ENCODE results near the gene MYL12A.
"Not testable (repeated sequence)": the region's sequence is repeated elsewhere in the genome, so short reads cannot be mapped to it uniquely, and the experiment has no call there.

Gene MYL12A

GRCh38 chr18:3247240-3248061 lies at the start of gene MYL12A:
MYL12A (plus strand) TSS chr18:3247801; CDS start chr18:3253248, 5,447 bp downstream.
- DNase-seq: peak; percentile 87 to 89

DNA sequence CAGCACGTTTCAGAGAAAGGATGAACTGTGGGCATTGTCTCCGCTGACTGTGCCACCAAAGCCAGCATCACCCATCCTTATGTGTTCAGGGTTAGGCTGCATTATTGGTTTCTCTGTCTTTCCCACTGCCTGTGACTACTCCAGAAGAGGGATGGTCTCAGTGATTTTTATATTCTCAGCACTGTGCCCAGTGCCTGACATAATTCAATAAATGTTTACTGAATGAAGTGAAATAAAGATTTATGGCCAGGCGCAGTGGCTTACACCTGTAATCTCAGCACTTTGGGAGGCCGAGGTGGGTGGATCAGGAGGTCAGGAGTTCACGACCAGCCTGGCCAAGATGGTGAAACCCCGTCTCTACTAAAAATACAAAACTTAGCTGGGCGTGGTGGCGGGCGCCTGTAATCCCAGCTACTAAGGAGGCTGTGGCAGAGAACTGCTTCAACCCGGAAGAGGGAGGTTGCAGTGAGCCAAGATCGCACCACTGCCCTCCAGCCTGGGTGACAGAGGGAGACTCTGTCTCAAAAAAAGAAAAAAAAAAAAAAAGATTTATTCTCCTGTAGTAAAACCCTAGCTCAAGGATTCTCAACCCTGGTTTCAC lies 49.2 kb upstream of the MYL12A start:
- not testable (repeated sequence) for DNase-seq

GRCh38 chr18:3199942-3200645 lies 47.5 kb upstream of the MYL12A start:
- DNase-seq: no peak

DNA sequence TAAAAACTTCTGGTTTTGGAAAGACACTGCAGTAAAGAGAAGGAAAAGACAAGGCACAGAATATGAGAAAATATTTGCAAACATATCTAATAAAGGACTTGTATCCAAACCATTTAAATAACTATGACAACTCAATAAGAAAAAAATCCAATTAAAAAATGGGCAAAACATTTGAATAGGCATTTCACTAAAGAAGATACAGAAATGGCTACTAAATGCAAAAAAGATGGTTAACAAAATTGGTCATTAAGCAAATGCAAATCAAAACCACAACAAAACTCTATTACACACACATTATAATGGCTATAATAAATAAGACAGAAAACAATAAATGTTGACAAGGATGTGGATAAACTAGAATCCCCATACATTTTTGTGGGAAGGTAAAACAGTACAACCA lies 42.4 kb upstream of the MYL12A start:
- DNase-seq: no peak

DNA sequence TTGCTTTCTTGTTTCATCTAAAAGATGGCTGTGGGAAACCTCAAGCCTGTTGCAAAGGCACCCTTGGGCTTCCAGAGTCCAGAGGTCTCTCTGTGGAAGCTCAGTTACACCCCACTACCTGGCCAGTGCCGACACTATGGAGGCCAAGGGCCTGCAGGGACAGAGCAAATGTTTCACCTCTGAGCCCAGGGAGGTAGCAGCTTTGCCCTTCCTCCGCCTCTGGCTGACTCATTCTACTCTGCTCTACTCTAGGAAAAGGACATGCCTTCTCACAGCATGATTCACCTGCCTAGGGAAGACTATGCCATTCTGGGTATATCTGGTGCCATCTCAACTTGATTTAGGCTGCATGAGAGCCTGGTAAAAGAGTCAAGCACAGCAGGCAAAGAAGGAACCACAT lies 40.0 kb upstream of the MYL12A start:
- no peak for DNase-seq

- DNase-seq: no peak
Observed at GRCh38 chr18:3209859-3210569, 37.6 kb upstream of the MYL12A start.

- DNase-seq: no peak
Observed at GRCh38 chr18:3211236-3211992, 36.2 kb upstream of the MYL12A start.

DNA sequence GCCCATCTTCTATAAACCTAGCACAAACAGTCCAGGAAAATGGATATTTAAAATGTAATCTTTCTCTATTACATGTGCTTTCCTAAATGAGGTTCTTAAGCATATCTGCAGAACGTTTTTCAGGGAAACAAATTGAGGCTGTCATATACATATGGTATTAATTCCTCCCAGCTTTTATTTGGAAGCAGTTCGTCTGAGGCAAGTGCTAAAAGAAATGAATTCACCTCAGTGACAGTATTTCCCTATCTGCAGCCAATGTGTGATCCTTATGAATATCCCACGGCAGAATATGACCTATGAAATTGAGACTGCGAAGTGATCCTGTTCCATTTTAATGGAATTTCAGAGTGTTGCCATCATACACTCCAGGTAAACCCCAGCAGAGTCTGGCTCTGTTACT lies 34.9 kb upstream of the MYL12A start:
- no peak for DNase-seq

DNA sequence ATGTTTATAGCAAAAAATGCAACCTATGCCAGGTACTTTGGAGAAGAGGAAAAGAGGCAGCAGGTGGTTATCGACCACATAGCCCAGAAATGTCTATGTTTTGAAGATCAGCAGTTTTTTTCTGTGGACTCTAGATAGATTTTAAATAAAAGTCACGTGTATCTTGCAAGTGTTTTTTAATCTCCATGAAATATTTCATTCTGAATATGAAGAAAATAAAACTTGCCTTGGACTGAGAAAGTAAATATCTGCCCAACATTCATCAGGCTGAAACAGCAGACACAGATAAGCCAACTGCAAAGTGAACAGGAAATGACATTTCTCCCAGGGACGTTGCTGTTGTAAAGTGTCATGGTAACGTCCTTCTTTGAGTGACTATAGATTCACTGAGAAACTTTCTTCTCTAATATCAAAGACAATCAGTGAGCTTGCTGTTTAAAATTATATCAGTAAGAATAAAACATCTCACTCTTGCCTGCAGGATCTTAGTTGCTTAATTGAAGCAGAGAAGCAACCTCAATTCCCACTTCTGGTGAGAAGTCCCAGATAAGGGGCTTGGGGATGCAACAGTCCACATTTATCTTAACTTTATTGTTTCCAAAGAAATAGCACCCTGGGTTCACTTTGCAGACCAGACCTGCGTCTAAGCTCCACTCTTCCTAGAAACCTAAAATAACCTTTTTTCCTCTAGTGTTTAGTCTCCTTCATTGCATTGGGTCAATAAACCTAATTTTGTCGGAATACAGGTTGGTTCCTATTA lies 34.1 kb upstream of the MYL12A start:
- no peak for DNase-seq

DNA sequence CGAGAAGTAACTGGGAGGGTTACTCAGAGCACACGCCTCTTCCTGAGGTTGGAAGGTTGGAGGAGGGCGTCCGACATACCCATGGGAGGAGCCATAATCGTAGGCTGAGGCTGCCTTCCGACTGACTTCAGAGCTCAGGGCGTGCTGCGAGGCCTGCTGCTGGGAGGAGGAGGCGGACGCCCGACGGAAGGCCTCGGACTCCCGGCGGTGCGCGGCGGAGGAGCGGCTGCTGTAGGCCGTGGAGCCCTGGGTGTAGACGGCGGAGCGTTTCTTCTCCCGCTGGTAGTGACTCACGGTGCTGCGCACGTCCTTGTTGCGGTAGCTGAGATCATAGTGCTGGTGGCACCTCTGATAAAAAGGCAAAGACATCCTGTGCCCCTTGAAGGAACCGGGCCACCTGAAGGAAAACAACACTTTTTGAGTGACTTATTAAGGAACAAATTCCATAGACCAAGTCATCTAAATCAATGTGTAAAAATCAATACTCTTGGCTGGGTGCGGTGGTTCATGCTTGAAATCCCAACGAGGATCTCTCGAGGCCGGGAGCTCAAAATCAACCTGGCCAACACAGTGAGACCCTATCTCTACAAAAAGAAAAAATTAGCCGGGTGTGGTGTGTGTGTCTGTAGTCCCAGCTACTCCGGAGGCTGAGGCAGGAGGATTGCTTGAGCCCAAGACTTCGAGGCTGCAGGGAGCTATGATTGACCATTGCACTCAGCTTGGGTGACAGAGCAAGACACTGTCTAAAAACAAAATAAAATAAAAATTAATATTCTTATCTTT lies 32.6 kb upstream of the MYL12A start:
- no peak for DNase-seq

- DNase-seq: no peak
Observed at GRCh38 chr18:3216987-3217386, 30.6 kb upstream of the MYL12A start.

GRCh38 chr18:3217948-3218647 lies 29.5 kb upstream of the MYL12A start:
- DNase-seq: no peak

DNA sequence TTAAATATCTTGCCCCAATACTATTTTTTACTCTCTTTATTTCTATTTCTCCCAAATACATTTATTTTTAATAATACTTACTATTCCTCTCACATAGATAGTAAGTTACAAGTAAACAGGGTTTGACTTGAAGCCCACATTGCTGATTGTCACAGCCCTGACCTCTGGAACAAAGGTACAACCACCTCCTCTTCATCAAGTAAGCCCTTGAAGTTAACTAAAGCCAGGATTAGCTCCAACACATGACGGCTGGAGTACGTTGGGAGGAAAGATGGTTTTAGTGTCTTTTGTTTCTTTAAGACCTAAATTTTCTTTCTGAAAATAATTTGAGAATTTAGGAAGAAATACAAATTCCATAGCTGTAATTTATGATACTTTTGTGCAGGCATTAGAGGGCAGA lies 28.8 kb upstream of the MYL12A start:
- no peak for DNase-seq

DNA sequence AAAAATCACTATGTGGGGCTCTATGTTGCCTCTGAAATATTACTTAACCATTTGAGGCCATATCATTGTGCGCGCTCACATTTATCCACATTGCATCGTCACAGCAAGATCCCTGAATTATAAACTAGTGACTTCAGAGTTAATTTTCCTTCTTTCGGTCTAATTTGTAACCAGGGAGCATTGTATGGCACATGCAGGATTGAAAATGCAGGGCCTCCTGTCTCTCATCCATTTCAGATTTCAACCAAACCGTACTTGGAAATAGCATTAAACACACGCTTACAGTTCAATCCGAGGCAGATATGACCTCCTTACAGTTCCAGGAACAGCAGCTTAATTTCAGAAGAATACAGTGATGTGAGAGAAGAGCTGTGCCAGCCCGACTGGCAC lies 28.4 kb upstream of the MYL12A start:
- no peak for DNase-seq

- no peak for DNase-seq
Observed at GRCh38 chr18:3219631-3220335, 27.8 kb upstream of the MYL12A start, which contains the start of gene MYOM1. MYOM1 (minus strand) TSS chr18:3219968; CDS start chr18:3215223, 4,745 bp downstream.

- not testable (repeated sequence) for DNase-seq
Observed at GRCh38 chr18:3220868-3221267, 26.7 kb upstream of the MYL12A start.

GRCh38 chr18:3221496-3221895 lies 26.1 kb upstream of the MYL12A start:
- DNase-seq: no peak

DNA sequence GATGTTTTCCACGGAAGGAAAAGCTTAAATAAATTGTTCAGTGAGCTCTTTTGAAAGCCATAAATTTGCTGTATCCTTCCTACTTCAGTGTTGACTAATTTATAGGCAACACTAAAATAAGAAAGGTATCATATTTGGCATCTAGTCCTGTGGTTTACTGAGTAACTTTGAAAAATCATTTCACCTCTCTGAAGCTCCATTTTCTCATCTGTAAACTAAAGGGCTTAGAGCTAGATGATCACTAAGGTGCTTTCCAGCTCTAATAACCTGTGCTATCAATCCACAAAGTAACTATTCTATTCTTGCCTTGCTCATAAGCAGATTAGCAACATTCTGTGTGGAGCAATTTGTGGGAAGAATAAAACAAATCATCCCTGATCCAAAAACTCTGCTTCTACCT lies 24.2 kb upstream of the MYL12A start:
- DNase-seq: no peak

- DNase-seq: no peak
Observed at GRCh38 chr18:3224223-3224622, 23.4 kb upstream of the MYL12A start.

Data from hippocampal formation (tissue), 2 donors.